IPS-18c (cell line): ENCODE results near the gene ACSS2.
"Not testable (repeated sequence)": the region's sequence is repeated elsewhere in the genome, so short reads cannot be mapped to it uniquely, and the experiment has no call there.

ENCODE experiments used
- H3K4me3 ChIP-seq: 2 replicates; pipeline ENCODE4 v1.7.0; 2013; ENCODE audit warnings: low read depth, mild to moderate bottlenecking, low read length, moderate library complexity; ENCODE audit not compliant: insufficient read depth
- H3K9me3 ChIP-seq: one replicate; pipeline ENCODE4 v1.6.1; 2013; ENCODE audit warnings: mild to moderate bottlenecking, low read length, moderate library complexity; ENCODE audit not compliant: control insufficient read depth, insufficient read depth

The ACSS2 gene

GRCh38 chr20:34892671-34893070 lies 16.3 kb downstream of the ACSS2 start:
- Histone ChIP-seq H3K4me3 (no peak overlapping the region), H3K9me3 (no peaks in the 10 kb centered on the region)

- H3K9me3 ChIP-seq: no peaks in the 10 kb centered on the region
- no peak overlapping the region for H3K4me3 ChIP-seq
Observed at GRCh38 chr20:34894723-34895122, 18.3 kb downstream of the ACSS2 start.

GRCh38 chr20:34895465-34895864 lies 19.1 kb downstream of the ACSS2 start:
- no peaks in the 10 kb centered on the region for H3K9me3 ChIP-seq
- no peak overlapping the region for H3K4me3 ChIP-seq

DNA sequence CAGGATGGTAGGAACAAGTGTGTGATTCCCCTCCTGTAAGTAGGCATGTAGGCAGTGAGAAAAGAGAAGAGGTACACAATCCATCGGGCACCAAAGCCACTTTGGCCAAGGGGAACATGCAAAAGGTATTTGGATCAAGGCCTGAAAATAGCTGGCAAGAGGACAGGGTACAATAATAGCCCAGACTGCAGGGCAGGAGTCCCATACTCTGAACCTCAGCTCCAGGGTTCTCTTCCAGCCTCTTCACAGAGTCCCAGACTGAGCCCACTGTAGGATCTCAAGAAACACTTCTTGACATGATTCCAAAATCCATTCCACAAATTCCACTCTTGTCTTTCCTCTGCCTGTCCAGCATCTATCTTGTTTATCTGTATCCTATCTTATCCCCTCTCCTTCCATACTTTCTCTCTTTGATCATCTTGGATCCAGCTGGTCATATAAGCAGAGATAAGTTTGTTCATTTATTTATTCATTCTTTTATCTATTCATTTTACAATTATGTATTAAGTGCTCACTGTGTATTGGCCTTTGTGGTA lies 19.7 kb downstream of the ACSS2 start:
- Histone ChIP-seq H3K4me3 (no peak overlapping the region), H3K9me3 (no peaks in the 10 kb centered on the region)

DNA sequence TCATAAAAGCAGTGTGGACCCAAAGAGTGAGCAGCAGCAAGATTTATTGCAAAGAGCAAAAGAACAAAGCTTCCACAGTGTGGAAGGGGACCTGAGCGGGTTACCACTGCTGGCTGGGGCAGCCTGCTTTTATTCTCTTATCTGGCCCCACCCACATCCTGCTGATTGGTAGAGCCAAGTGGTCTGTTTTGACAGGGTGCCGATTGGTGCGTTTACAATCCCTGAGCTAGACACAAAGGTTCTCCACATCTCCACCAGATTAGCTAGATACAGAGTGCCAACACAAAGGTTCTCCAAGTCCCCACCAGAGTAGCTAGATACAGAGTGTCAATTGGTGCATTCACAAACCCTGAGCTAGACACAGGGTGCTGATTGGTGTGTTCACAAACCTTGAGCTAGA lies 21.7 kb downstream of the ACSS2 start:
- H3K4me3 ChIP-seq: not testable (repeated sequence)

DNA sequence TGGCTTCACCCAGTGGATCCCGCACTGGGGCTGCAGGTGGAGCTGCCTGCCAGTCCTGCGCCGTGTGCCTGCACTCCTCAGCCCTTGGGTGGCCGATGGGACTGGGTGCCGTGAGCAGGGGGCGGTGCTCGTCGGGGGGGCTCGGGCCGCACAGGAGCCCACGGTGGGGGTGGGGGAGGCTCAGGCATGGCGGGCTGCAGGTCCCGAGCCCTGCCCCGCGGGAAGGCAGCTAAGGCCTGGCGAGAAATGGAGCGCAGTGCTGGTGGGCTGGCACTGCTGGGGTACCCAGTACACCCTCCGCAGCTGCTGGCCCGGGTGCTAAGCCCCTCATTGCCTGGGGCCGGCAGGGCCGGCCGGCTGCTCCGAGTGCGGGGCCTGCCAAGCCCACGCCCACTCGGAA lies 22.3 kb downstream of the ACSS2 start:
- not testable (repeated sequence) for H3K4me3 ChIP-seq, H3K9me3 ChIP-seq

More for the DNA sequence above, 21.7 kb downstream of the ACSS2 start:
- H3K9me3 ChIP-seq: not testable (repeated sequence)

- Histone ChIP-seq H3K4me3 (no peak overlapping the region), H3K9me3 (no peaks in the 10 kb centered on the region)
Observed at GRCh38 chr20:34904202-34904621, 27.8 kb downstream of the ACSS2 start.

DNA sequence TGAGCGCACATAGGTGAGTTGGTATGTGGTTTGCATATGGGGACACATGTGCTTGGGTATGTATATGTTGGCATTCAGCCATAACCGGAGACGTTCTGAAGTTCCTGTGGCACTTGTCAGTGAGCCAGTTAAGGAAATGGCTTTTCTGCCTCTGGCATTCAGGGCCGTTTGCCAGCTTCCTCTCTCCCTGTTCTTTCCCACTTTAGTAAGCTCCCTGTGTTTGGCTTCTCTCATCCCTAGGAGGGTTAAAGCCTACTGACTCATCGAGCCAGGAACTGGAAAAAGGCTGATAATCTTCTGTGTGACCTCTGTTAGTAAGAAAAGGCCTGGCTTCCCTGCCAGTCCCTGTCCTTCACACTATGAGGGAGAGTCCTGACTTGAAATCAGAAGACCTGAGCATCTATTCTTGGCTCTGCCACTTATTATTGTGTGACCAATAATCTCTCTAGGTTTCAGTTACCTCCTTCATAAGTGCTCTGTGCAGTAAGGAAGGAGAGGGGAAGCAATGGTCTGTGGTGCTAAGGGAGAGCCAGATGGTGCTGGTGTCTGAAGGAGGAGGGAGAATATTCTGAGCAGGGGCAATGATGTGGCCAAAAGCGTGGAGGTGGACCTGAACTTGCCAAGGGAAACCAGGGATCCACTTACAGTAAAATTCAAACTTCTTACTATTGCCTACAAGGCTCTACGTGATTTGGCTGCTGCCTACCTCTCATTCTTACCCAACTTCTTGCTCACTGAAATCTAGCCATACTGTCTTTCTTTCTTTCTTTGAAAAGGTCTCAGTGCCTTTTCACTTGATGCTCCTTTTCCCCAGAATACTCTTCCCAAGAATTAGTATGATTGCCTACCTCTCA lies 31.4 kb downstream of the ACSS2 start:
- no peak overlapping the region for H3K4me3 ChIP-seq
- H3K9me3 ChIP-seq: no peaks in the 10 kb centered on the region

- H3K9me3 ChIP-seq: no peaks in the 10 kb centered on the region
- no peak overlapping the region for H3K4me3 ChIP-seq
Observed at GRCh38 chr20:34915131-34915530, 38.7 kb downstream of the ACSS2 start.

- Histone ChIP-seq H3K9me3 (no peaks in the 10 kb centered on the region), H3K4me3 (no peak overlapping the region)
Observed at GRCh38 chr20:34915749-34916455, 39.5 kb downstream of the ACSS2 start.

DNA sequence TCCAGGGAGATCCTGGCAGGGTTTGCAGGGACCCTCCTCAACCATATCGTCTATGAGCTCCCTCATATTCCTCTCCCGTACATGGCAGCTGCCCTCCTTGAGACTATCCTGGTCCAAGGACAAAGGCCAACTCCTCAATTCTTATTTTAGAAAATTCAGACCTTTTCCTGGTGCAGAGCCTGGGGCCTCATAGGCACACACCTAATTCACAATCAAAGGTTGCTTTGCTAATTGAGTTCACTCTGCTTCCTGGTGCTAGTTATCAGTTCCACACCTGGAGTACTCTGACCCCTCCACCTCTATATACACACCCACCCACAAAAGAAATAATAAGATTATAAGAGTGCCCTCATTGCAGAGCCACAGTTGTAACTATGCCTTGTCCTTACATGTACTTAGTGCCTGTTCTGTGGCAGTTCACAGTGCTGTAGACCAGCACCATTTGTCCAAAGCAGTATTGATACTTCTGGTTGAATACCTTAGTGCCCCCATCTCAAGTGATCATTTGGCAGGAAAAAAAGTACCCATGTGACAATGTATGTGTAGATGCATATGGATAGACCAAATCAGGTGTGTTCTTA lies 40.5 kb downstream of the ACSS2 start:
- Histone ChIP-seq H3K9me3 (no peaks in the 10 kb centered on the region), H3K4me3 (no peak overlapping the region)

GRCh38 chr20:34920055-34920454 lies 43.6 kb downstream of the ACSS2 start:
- no peaks in the 10 kb centered on the region for H3K9me3 ChIP-seq
- no peak overlapping the region for H3K4me3 ChIP-seq

- H3K4me3 ChIP-seq: no peak overlapping the region
- no peaks in the 10 kb centered on the region for H3K9me3 ChIP-seq
Observed at GRCh38 chr20:34921436-34921835, 45.0 kb downstream of the ACSS2 start.

- H3K4me3 ChIP-seq: no peak overlapping the region
- no peaks in the 10 kb centered on the region for H3K9me3 ChIP-seq
Observed at GRCh38 chr20:34922654-34923381, 46.4 kb downstream of the ACSS2 start.

GRCh38 chr20:34923414-34923813 lies 47.0 kb downstream of the ACSS2 start:
- Histone ChIP-seq H3K4me3 (no peak overlapping the region), H3K9me3 (no peaks in the 10 kb centered on the region)

- Histone ChIP-seq H3K4me3 (no peak overlapping the region), H3K9me3 (no peaks in the 10 kb centered on the region)
Observed at GRCh38 chr20:34925341-34925740, 48.9 kb downstream of the ACSS2 start.

GRCh38 chr20:34925981-34926380 lies 49.6 kb downstream of the ACSS2 start:
- Histone ChIP-seq H3K4me3 (no peak overlapping the region), H3K9me3 (no peaks in the 10 kb centered on the region)
